Astrocyte of the cerebellum (primary cell): ENCODE results near the gene TAF1B.

Source experiments
- DNase-seq: peaks from one replicate; pipeline ENCODE4 v3.0.0-alpha.2; 2011; ENCODE audit warnings: low read depth
- H3K4me3 ChIP-seq: 2 replicates; pipeline ENCODE4 v1.5.1; 2011; ENCODE audit warnings: mild to moderate bottlenecking, low read depth, low read length, moderate library complexity
- CTCF ChIP-seq: IDR thresholded peaks from 2 replicates; pipeline ENCODE4 v1.5.1; 2012; ENCODE audit warnings: low read length, low read depth, moderate library complexity, mild to moderate bottlenecking; ENCODE audit errors: missing control alignments
- in situ Hi-C: cut with HindIII; loops from 2 replicates; pipeline ENCODE4 v1.10.0; 2017; ENCODE audit warnings: low sequenced_read_pairs

Gene TAF1B

DNA sequence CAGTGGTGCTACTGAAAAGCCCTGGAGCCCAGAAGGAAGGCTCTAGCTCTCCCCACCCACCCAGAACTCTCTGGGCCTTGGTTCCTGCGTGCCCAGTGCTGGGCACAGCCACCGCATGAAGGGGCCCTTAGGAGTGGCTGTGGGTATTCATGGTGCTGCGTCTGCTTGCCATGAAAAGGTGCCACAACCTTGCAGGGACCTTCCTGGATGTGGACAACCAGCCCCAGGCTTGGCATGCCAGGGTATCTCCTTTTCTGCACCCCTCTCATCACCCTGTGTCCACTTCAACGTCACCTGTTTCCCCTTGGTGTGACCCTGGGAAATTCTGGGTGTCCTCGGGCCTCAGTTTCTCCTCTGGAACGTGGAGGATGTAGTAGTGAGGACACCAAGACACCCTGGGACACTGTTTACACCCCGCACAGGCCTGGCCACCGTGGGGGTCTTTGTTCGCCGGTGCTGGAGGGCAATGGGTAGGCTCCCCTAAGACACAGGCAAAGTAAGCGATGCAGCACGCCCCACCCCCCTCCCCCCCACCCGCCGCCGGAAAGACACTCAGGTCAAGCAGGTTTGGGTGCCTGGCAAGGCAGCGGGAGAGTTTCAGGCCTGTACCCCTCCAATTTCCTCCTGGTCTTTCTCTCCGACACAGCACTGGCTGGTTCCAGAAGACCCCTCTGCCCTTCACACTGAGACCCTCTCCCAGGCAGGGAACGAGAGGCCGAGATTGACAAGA lies 34.8 kb upstream of the TAF1B start:
- in situ Hi-C loops = no loop called here
- no peak for TF ChIP-seq CTCF
- no peak for DNase-seq
- H3K4me3 ChIP-seq = no peak overlapping the region

- in situ Hi-C loops = no loop called here
- DNase-seq = no peak
- no peak for TF ChIP-seq CTCF
- H3K4me3 ChIP-seq = no peak overlapping the region
Measured at GRCh38 chr2:9809064-9809356, 34.3 kb upstream of the TAF1B start.

DNA sequence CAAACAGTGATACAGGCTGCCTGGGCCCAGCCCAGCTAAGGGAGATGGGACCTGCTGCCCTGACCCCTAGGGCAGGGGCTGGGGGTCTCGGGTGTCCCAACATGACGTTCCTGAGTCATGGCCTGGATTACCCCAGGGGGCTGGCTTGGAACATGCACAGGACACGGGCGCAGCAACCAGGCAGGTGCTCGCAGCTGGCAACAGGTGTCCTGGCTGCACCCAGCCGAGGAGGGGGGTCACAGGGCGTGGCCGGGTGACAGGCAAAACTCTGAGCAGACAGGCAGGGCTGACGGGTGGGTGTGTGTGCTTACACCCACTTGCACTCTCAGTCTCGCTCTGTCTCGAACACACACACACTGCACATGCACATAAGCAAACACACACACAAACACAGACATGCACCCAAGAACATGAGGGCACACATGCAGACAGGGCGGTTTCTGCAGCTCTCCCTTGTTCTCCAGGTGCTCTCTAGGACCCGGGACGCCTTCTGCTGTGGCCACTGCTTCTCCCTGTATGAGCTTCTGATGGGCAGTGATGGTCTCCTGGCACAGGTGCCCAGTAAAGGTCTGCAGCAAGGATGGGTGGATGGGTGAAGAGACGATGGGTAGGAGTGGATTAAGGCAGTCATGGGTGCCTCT lies 33.7 kb upstream of the TAF1B start:
- H3K4me3 ChIP-seq = no peak overlapping the region
- in situ Hi-C loops = loop anchor here (5.0 to 10.0 kb wide), 3 partner anchors 78 to 855 kb away; no protein-coding TSS in a partner anchor
- TF ChIP-seq CTCF = no peak
- no peak for DNase-seq

- DNase-seq = no peak
- no peak for TF ChIP-seq CTCF
- in situ Hi-C loops = loop anchor here (5.0 to 10.0 kb wide), 3 partner anchors 76 to 854 kb away; no protein-coding TSS in a partner anchor
- H3K4me3 ChIP-seq = no peak overlapping the region
Measured at GRCh38 chr2:9811216-9811615, 32.1 kb upstream of the TAF1B start.

DNA sequence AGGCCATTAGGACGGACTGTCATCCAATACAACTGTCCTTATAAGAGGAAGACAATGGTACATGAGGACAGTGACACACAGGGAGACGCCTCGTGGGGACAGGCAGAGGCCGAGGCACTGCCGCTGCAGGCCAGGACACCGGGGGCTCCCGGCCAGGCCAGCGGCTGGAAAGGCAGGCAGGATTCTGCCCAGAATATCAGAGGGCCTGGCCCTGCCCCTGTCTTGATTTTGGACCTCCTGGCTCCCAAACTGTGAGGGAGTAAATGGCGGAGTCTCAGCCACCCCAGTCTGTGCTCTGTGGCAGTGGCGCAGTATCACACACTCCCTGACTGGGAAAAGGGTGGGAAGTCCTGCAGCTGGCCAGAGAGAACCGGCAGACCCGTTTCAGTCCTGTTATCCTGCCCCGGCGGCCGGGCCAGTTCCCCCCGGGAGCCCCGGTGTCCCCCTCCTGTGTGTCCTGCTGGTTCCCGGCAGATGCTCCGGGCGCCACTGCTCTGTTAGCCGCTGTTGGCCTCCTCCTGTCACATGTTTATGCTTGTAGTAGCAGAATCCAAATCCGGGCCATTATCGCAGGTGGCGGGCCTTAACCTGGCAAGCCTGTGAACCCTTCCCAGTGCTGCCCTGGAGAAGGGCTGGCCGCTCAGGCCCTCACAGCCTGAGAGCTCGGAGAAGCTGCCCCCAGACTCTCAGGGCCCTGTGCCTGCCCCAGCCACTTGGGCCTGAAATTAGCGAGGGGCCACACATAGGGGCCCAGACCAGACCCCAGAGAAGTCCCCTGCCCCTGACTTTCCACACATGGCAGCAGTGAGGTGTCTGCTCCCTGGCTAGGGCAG lies 31.4 kb upstream of the TAF1B start:
- TF ChIP-seq CTCF = no peak
- no peak for DNase-seq
- in situ Hi-C loops = loop anchor here (5.0 to 10.0 kb wide), 3 partner anchors 75 to 853 kb away; no protein-coding TSS in a partner anchor
- H3K4me3 ChIP-seq = no peak overlapping the region

GRCh38 chr2:9812945-9813311 lies 30.3 kb upstream of the TAF1B start:
- no peak for TF ChIP-seq CTCF
- in situ Hi-C loops = loop anchor here (5.0 to 10.0 kb wide), 3 partner anchors 74 to 852 kb away; no protein-coding TSS in a partner anchor

More at GRCh38 chr2:9812945-9813311, 30.3 kb upstream of the TAF1B start:
- no peak for DNase-seq
- no peak overlapping the region for H3K4me3 ChIP-seq
